ENCODE data around the gene ATP11B. TPM values are rescaled to one million over a fixed set of nuclear protein-coding genes. Genes with fewer than 3 reads are reported as not detected.

ATP11B gene
- total RNA-seq, 1 donor from 2014 or later = 101 TPM

GRCh38 chr3:182909318-182910040 is 116.2 kb downstream of the ATP11B start:
- DNase-seq (ENCODE audit: low read depth in 2 of 2) = peak; percentile 38 to 51

GRCh38 chr3:182910936-182911781 is 117.9 kb downstream of the ATP11B start:
- DNase-seq (ENCODE audit: low read depth in 2 of 2) = no peak

- DNase-seq (ENCODE audit: low read depth in 2 of 2) = peak in 1 of 2 donors; percentile 27
These were observed 118.4 kb downstream of the ATP11B start for GRCh38 chr3:182911782-182912111.

GRCh38 chr3:182912474-182912873 is 119.2 kb downstream of the ATP11B start:
- DNase-seq (ENCODE audit: low read depth in 2 of 2) = no peak

- DNase-seq (ENCODE audit: low read depth in 2 of 2) = no peak
These were observed 120.6 kb downstream of the ATP11B start for GRCh38 chr3:182913889-182914288.

GRCh38 chr3:182914341-182914740 is 121.0 kb downstream of the ATP11B start:
- DNase-seq (ENCODE audit: low read depth in 2 of 2) = no peak

- DNase-seq (ENCODE audit: low read depth in 2 of 2) = no peak
These were observed 123.8 kb downstream of the ATP11B start for GRCh38 chr3:182917134-182917533.

GRCh38 chr3:182919866-182920357 is 126.6 kb downstream of the ATP11B start:
- DNase-seq (ENCODE audit: low read depth in 2 of 2) = no peak

- DNase-seq (ENCODE audit: low read depth in 2 of 2) = no peak
These were observed 127.3 kb downstream of the ATP11B start for GRCh38 chr3:182920515-182921084.

- DNase-seq (ENCODE audit: low read depth in 2 of 2) = no peak
These were observed 128.5 kb downstream of the ATP11B start for GRCh38 chr3:182921665-182922355.

GRCh38 chr3:182925330-182925943 is 132.1 kb downstream of the ATP11B start:
- no peak for DNase-seq (ENCODE audit: low read depth in 2 of 2)

- DNase-seq (ENCODE audit: low read depth in 2 of 2) = no peak
These were observed 132.6 kb downstream of the ATP11B start for GRCh38 chr3:182925944-182926337.

GRCh38 chr3:182935803-182936202 is 142.5 kb downstream of the ATP11B start:
- DNase-seq (ENCODE audit: low read depth in 2 of 2) = no peak

GRCh38 chr3:182936239-182936917 is 143.1 kb downstream of the ATP11B start:
- no peak for DNase-seq (ENCODE audit: low read depth in 2 of 2)

- DNase-seq (ENCODE audit: low read depth in 2 of 2) = no peak
These were observed 143.6 kb downstream of the ATP11B start for GRCh38 chr3:182936918-182937285.

GRCh38 chr3:182937293-182938051 is 144.2 kb downstream of the ATP11B start:
- peak in 1 of 2 donors; percentile 38 for DNase-seq (ENCODE audit: low read depth in 2 of 2)

GRCh38 chr3:182940266-182940808 is 147.0 kb downstream of the ATP11B start:
- DNase-seq (ENCODE audit: low read depth in 2 of 2) = no peak

GRCh38 chr3:182941719-182942118 is 148.4 kb downstream of the ATP11B start:
- no peak for DNase-seq (ENCODE audit: low read depth in 2 of 2)

- DNase-seq (ENCODE audit: low read depth in 2 of 2) = no peak
These were observed 154.6 kb downstream of the ATP11B start for GRCh38 chr3:182947888-182948287.

- no peak for DNase-seq (ENCODE audit: low read depth in 2 of 2)
These were observed 155.0 kb downstream of the ATP11B start for GRCh38 chr3:182948305-182948704.

Data from lung microvascular endothelial cell (primary cell).